HG03378 (cell line): ENCODE results near the gene MARCHF7.
"Not testable (repeated sequence)": the region's sequence is repeated elsewhere in the genome, so short reads cannot be mapped to it uniquely, and the experiment has no call there.

Source experiments
- ATAC-seq: cut with Tn5 transposase; IDR thresholded peaks from one replicate; pipeline ENCODE4 v1.9.1; 2021; ENCODE audit warnings: mild to moderate bottlenecking, moderate library complexity; ENCODE audit not compliant: unreplicated experiment

The MARCHF7 gene

GRCh38 chr2:159716857-159717256 is 4.6 kb downstream of the MARCHF7 start:
- no peak for ATAC-seq

GRCh38 chr2:159720676-159721075 is 8.4 kb downstream of the MARCHF7 start:
- no peak for ATAC-seq

GRCh38 chr2:159722580-159722979 is 10.3 kb downstream of the MARCHF7 start:
- no peak for ATAC-seq

- not testable (repeated sequence) for ATAC-seq
These were observed 12.7 kb downstream of the MARCHF7 start for GRCh38 chr2:159724795-159725572.

- no peak for ATAC-seq
These were observed 13.4 kb downstream of the MARCHF7 start for GRCh38 chr2:159725713-159726112.

GRCh38 chr2:159728629-159729028 is 16.3 kb downstream of the MARCHF7 start:
- ATAC-seq = no peak

GRCh38 chr2:159735648-159736047 is 23.3 kb downstream of the MARCHF7 start:
- no peak for ATAC-seq

- no peak for ATAC-seq
These were observed 23.7 kb downstream of the MARCHF7 start for GRCh38 chr2:159736048-159736447.

- no peak for ATAC-seq
These were observed 25.1 kb downstream of the MARCHF7 start for GRCh38 chr2:159737292-159737916.

GRCh38 chr2:159737917-159738296 is 25.6 kb downstream of the MARCHF7 start:
- no peak for ATAC-seq

GRCh38 chr2:159738509-159739390 is 26.4 kb downstream of the MARCHF7 start:
- ATAC-seq = no peak

- ATAC-seq = no peak
These were observed 30.5 kb downstream of the MARCHF7 start for GRCh38 chr2:159742846-159743245.

- ATAC-seq = no peak
These were observed 32.1 kb downstream of the MARCHF7 start for GRCh38 chr2:159744363-159744762.

GRCh38 chr2:159745237-159745636 is 32.9 kb downstream of the MARCHF7 start:
- ATAC-seq = not testable (repeated sequence)

GRCh38 chr2:159748089-159748488 is 35.8 kb downstream of the MARCHF7 start:
- ATAC-seq = no peak

- no peak for ATAC-seq
These were observed 38.6 kb downstream of the MARCHF7 start for GRCh38 chr2:159750873-159751272.

- no peak for ATAC-seq
These were observed 41.5 kb downstream of the MARCHF7 start for GRCh38 chr2:159753797-159754196.

- ATAC-seq = no peak
These were observed 42.7 kb downstream of the MARCHF7 start for GRCh38 chr2:159755014-159755413.

GRCh38 chr2:159755788-159756187 is 43.5 kb downstream of the MARCHF7 start:
- ATAC-seq = no peak

GRCh38 chr2:159758239-159758638 is 45.9 kb downstream of the MARCHF7 start:
- ATAC-seq = no peak

- no peak for ATAC-seq
These were observed 46.4 kb downstream of the MARCHF7 start for GRCh38 chr2:159758686-159759085.

- no peak for ATAC-seq
These were observed 47.3 kb downstream of the MARCHF7 start for GRCh38 chr2:159759577-159759976.
